Astrocyte (in vitro differentiated cells and primary cell): ENCODE data around the gene BTBD2. TPM values are rescaled to one million over a fixed set of nuclear protein-coding genes. Genes with fewer than 3 reads are reported as not detected.
"Not testable (repeated sequence)": the region's sequence is repeated elsewhere in the genome, so short reads cannot be mapped to it uniquely, and the experiment has no call there.

Experiments used
- DNase-seq: peaks from one replicate; pipeline ENCODE4 v3.0.0-alpha.2; 2010; ENCODE audit warnings: low read depth
- FAIRE-seq: peaks from 2 replicates; lab custom pipeline; 2011; peaks lifted over from hg19 to GRCh38; lab: Jason Lieb, UNC
- H2AFZ ChIP-seq: 2 replicates; pipeline ENCODE4 v1.6.0; 2012; ENCODE audit warnings: low read depth, low read length, inconsistent platforms
- H3K27ac ChIP-seq: 2 replicates; pipeline ENCODE4 v1.5.1; 2011; ENCODE audit warnings: low read depth, low read length, inconsistent platforms
- H3K27me3 ChIP-seq: 2 replicates; pipeline ENCODE4 v1.6.0; 2011; ENCODE audit warnings: low read length, inconsistent platforms; ENCODE audit not compliant: insufficient read depth
- H3K36me3 ChIP-seq: 2 replicates; pipeline ENCODE4 v1.5.1; 2011; ENCODE audit warnings: low read length, inconsistent platforms; ENCODE audit not compliant: insufficient read depth
- H3K4me1 ChIP-seq: 2 replicates; pipeline ENCODE4 v1.5.1; 2011; ENCODE audit warnings: low read length, inconsistent platforms; ENCODE audit not compliant: insufficient read depth
- H3K4me2 ChIP-seq: 2 replicates; pipeline ENCODE4 v1.6.0; 2012; ENCODE audit warnings: low read length, inconsistent platforms
- H3K4me3 ChIP-seq: 2 replicates; pipeline ENCODE4 v1.5.1; 2011; ENCODE audit warnings: low read depth, mild to moderate bottlenecking, low read length, inconsistent platforms; ENCODE audit not compliant: insufficient read depth
- H3K79me2 ChIP-seq: 2 replicates; pipeline ENCODE4 v1.6.0; 2012; ENCODE audit warnings: mild to moderate bottlenecking, low read length, inconsistent platforms; ENCODE audit not compliant: insufficient read depth
- H3K9ac ChIP-seq: 2 replicates; pipeline ENCODE4 v1.6.0; 2012; ENCODE audit warnings: mild to moderate bottlenecking, low read length, inconsistent platforms
- H3K9me3 ChIP-seq: 2 replicates; pipeline ENCODE4 v1.5.1; 2012; ENCODE audit warnings: low read depth, mild to moderate bottlenecking, low read length, inconsistent platforms; ENCODE audit not compliant: insufficient read depth
- H4K20me1 ChIP-seq: 2 replicates; pipeline ENCODE4 v1.6.0; 2012; ENCODE audit warnings: low read length, inconsistent platforms; ENCODE audit not compliant: insufficient read depth
- H3K27ac Mint-ChIP-seq: one replicate; pipeline ENCODE4 v1.8.0; 2021; ENCODE audit warnings: mild to moderate bottlenecking, mixed read lengths; ENCODE audit not compliant: unreplicated experiment
- H3K27me3 Mint-ChIP-seq: one replicate; pipeline ENCODE4 v1.8.0; 2021; ENCODE audit warnings: low read depth, mixed read lengths; ENCODE audit not compliant: unreplicated experiment
- H3K36me3 Mint-ChIP-seq: one replicate; pipeline ENCODE4 v1.8.0; 2021; ENCODE audit warnings: low read depth, mixed read lengths; ENCODE audit not compliant: unreplicated experiment
- H3K4me1 Mint-ChIP-seq: one replicate; pipeline ENCODE4 v1.8.0; 2021; ENCODE audit warnings: low read depth, mixed read lengths; ENCODE audit not compliant: unreplicated experiment
- H3K4me3 Mint-ChIP-seq: one replicate; pipeline ENCODE4 v1.8.0; 2021; ENCODE audit warnings: mild to moderate bottlenecking, moderate library complexity, mixed read lengths; ENCODE audit not compliant: unreplicated experiment
- H3K9me3 Mint-ChIP-seq: one replicate; pipeline ENCODE4 v1.8.0; 2021; ENCODE audit warnings: mild to moderate bottlenecking, mixed read lengths; ENCODE audit not compliant: unreplicated experiment
- EZH2 ChIP-seq: IDR thresholded peaks from 2 replicates; pipeline ENCODE4 v1.6.1; 2012; ENCODE audit warnings: mild to moderate bottlenecking, low read length, inconsistent platforms; ENCODE audit not compliant: insufficient read depth
- total RNA-seq: library from RNA; stranded (reverse); gene quantifications from 2 replicates; pipeline ENCODE4 v1.2.1, GENCODE V29; 2021
- TF ChIP-seq, protein P1 (sequence below): IDR thresholded peaks from 2 replicates; pipeline ENCODE4 v1.5.1; 2011; ENCODE audit warnings: low read depth, mild to moderate bottlenecking, inconsistent platforms, low read length, moderate library complexity; ENCODE audit not compliant: insufficient read depth

BTBD2 gene
- total RNA-seq, 1 donor from 2014 or later, result 53.7 TPM

- H3K79me2 ChIP-seq, result no peaks in the 10 kb centered on the region
- Mint-ChIP-seq H3K4me3 (no peak overlapping the region), H3K9me3 (no peaks in the 10 kb centered on the region), H3K4me1 (no peaks in the 10 kb centered on the region), H3K27ac (no peak overlapping the region), H3K27me3 (no peaks in the 10 kb centered on the region), H3K36me3 (peaks cover 11% of the 10 kb centered on the region)
- peaks cover 10% of the 10 kb centered on the region for H4K20me1 ChIP-seq
- no peak overlapping the region for H2AFZ ChIP-seq
- H3K4me3 ChIP-seq, result no peak overlapping the region
- no peak for TF ChIP-seq EZH2
- TF ChIP-seq, protein P1, sequence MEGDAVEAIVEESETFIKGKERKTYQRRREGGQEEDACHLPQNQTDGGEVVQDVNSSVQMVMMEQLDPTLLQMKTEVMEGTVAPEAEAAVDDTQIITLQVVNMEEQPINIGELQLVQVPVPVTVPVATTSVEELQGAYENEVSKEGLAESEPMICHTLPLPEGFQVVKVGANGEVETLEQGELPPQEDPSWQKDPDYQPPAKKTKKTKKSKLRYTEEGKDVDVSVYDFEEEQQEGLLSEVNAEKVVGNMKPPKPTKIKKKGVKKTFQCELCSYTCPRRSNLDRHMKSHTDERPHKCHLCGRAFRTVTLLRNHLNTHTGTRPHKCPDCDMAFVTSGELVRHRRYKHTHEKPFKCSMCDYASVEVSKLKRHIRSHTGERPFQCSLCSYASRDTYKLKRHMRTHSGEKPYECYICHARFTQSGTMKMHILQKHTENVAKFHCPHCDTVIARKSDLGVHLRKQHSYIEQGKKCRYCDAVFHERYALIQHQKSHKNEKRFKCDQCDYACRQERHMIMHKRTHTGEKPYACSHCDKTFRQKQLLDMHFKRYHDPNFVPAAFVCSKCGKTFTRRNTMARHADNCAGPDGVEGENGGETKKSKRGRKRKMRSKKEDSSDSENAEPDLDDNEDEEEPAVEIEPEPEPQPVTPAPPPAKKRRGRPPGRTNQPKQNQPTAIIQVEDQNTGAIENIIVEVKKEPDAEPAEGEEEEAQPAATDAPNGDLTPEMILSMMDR, result no peak
- no peak overlapping the region for H3K27ac ChIP-seq
- peaks cover 2% of the 10 kb centered on the region for H3K36me3 ChIP-seq
- no peaks in the 10 kb centered on the region for H3K4me1 ChIP-seq
- no peak overlapping the region for H3K9ac ChIP-seq
- H3K9me3 ChIP-seq, result no peaks in the 10 kb centered on the region
- H3K4me2 ChIP-seq, result no peak overlapping the region
- no peaks in the 10 kb centered on the region for H3K27me3 ChIP-seq
- no peak for FAIRE-seq
- no peak for DNase-seq
Measured at GRCh38 chr19:1990230-1991017, 25.1 kb downstream of the BTBD2 start.

- Mint-ChIP-seq H3K4me1 (no peaks in the 10 kb centered on the region), H3K27ac (no peak overlapping the region), H3K4me3 (no peak overlapping the region), H3K27me3 (no peaks in the 10 kb centered on the region), H3K9me3 (no peaks in the 10 kb centered on the region), H3K36me3 (peaks cover 11% of the 10 kb centered on the region)
- Histone ChIP-seq H3K36me3 (peaks cover 2% of the 10 kb centered on the region), H3K9me3 (no peaks in the 10 kb centered on the region), H3K27ac (no peak overlapping the region), H4K20me1 (peaks cover 10% of the 10 kb centered on the region), H3K4me3 (no peak overlapping the region), H3K27me3 (no peaks in the 10 kb centered on the region), H3K4me1 (no peaks in the 10 kb centered on the region), H3K4me2 (no peak overlapping the region), H3K9ac (no peak overlapping the region), H2AFZ (no peak overlapping the region), H3K79me2 (no peaks in the 10 kb centered on the region)
- DNase-seq (no peak), FAIRE-seq (no peak)
- no peak for TF ChIP-seq EZH2
- TF ChIP-seq, protein P1, result no peak
Measured at GRCh38 chr19:1989513-1990229, 25.8 kb downstream of the BTBD2 start.

DNA sequence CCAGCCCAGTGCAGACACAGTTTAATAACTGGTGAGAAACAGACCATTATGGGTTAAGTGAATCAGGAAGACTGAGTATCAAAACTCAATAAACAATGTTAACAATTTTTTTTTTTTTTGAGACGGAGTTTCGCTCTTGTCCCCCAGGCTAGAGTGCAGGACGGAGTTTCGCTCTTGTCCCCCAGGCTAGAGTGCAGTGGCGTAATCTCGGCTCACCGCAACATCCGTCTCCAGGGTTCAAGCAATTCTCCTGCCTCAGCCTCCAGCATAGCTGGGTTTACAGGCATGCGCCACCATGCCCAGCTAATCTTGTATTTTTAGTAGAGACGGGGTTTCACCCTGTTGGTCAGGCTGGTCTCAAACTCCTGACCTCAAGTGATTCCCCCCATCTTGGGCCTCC is 27.1 kb downstream of the BTBD2 start:
- not testable (repeated sequence) for H3K27me3 ChIP-seq, H3K4me3 ChIP-seq, H3K27me3 Mint-ChIP-seq, FAIRE-seq, H3K27ac Mint-ChIP-seq, H3K36me3 ChIP-seq, H3K79me2 ChIP-seq, H3K4me2 ChIP-seq, H3K9me3 Mint-ChIP-seq, DNase-seq, H3K27ac ChIP-seq, H2AFZ ChIP-seq, H3K4me1 Mint-ChIP-seq, H3K9ac ChIP-seq, H3K4me1 ChIP-seq, H3K36me3 Mint-ChIP-seq, H3K9me3 ChIP-seq, H3K4me3 Mint-ChIP-seq
- peaks cover 10% of the 10 kb centered on the region for H4K20me1 ChIP-seq
